Upper lobe of right lung (tissue), 1 donor: ENCODE data around the gene CHN2. TPM values are rescaled to one million over a fixed set of nuclear protein-coding genes. Genes with fewer than 3 reads are reported as not detected.
A peak's percentile ranks its signal among the peaks of the same experiment; 100 is the strongest.

Experiments
- ATAC-seq: fragments of 200-7000 bp; cut with Tn5 transposase; one replicate; pipeline ENCODE4 v1.9.1; 2020; ENCODE audit warnings: mild to moderate bottlenecking, moderate library complexity
- DNase-seq: peaks from one replicate; pipeline ENCODE4 v3.0.0-alpha.2; 2020
- H3K27ac ChIP-seq: fragments of 200-600 bp; one replicate; pipeline ENCODE4 v1.8.0; 2022
- H3K27me3 ChIP-seq: fragments of 200-600 bp; one replicate; pipeline ENCODE4 v1.8.0; 2022; ENCODE audit warnings: mild to moderate bottlenecking
- H3K36me3 ChIP-seq: fragments of 200-600 bp; one replicate; pipeline ENCODE4 v1.8.0; 2022
- H3K4me1 ChIP-seq: fragments of 200-600 bp; one replicate; pipeline ENCODE4 v1.8.0; 2022
- H3K4me3 ChIP-seq: fragments of 200-600 bp; one replicate; pipeline ENCODE4 v1.8.0; 2022; ENCODE audit warnings: mild to moderate bottlenecking
- H3K9me3 ChIP-seq: fragments of 200-600 bp; one replicate; pipeline ENCODE4 v1.8.0; 2022
- intact Hi-C: fragments of 100-400 bp; cut with DNase I; formaldehyde crosslinking; loops from one replicate; pipeline ENCODE4 v1.11.0; 2022
- total RNA-seq: library from RNA; stranded (reverse); fragmentation: NEBNext Ultra II Directional; extraction: Animal tissue kit (Norgen Biotek cat#: 25700); gene quantifications from one replicate; pipeline ENCODE4 v1.2.1, GENCODE V29; 2021
- TF ChIP-seq, protein P1 (sequence below): fragments of 200-600 bp; IDR thresholded peaks from one replicate; pipeline ENCODE4 v1.8.0; 2022; ENCODE audit warnings: antibody characterized with exemption
- donor health status: DM: no; HTN: yes; CAD: no; lungs with severe emphysema.

The CHN2 gene
- total RNA-seq, 1 donor from 2014 or later, result 14.4 TPM

DNA sequence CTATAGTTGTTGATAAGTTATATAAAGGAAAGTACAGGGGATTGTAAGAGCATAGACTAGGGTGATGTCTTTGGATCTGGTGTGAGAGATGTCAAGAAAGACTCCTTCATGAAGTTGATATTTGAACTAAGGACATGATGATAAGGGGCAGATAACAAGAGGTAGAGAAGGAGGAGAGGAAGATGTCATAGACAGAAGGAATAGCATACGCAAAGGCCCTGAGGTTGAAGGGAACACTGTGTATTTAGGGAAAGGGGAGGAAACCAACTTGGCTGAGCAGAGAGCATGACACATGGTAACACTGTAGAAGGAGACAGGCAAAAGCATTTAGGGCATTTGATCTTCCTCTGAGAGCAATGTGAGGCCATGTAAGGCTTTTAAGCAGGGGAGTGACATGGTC is 170.8 kb downstream of the CHN2 start:
- intact Hi-C loops, result no loop called here
- no peaks in the 10 kb centered on the region for H3K36me3 ChIP-seq
- no peaks in the 10 kb centered on the region for H3K27me3 ChIP-seq
- no peak for ATAC-seq
- TF ChIP-seq, protein P1, sequence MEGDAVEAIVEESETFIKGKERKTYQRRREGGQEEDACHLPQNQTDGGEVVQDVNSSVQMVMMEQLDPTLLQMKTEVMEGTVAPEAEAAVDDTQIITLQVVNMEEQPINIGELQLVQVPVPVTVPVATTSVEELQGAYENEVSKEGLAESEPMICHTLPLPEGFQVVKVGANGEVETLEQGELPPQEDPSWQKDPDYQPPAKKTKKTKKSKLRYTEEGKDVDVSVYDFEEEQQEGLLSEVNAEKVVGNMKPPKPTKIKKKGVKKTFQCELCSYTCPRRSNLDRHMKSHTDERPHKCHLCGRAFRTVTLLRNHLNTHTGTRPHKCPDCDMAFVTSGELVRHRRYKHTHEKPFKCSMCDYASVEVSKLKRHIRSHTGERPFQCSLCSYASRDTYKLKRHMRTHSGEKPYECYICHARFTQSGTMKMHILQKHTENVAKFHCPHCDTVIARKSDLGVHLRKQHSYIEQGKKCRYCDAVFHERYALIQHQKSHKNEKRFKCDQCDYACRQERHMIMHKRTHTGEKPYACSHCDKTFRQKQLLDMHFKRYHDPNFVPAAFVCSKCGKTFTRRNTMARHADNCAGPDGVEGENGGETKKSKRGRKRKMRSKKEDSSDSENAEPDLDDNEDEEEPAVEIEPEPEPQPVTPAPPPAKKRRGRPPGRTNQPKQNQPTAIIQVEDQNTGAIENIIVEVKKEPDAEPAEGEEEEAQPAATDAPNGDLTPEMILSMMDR, result no peak
- no peaks in the 10 kb centered on the region for H3K9me3 ChIP-seq
- H3K27ac ChIP-seq, result no peak overlapping the region
- DNase-seq, result no peak
- no peaks in the 10 kb centered on the region for H3K4me1 ChIP-seq
- no peak overlapping the region for H3K4me3 ChIP-seq

DNA sequence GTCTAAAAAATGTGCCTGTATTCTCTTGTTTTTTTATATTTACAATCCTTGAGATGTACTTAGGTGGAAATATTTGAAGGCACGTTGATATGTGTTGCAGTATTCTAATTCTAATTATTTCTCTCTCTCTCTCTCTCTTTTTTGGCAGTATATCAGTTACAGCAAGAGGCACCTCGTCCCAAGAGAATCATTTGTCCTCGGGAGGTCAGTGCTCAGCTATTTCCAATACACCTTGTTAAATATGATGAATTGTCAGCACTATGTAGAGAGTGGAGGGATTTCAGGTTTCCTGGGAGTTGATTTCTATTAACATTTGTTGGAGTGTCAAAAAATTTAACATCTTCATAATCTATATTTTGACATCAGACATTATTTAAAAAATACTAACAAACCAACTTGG is 173.2 kb downstream of the CHN2 start:
- no peaks in the 10 kb centered on the region for H3K9me3 ChIP-seq
- DNase-seq, result no peak
- no peaks in the 10 kb centered on the region for H3K27me3 ChIP-seq
- ATAC-seq, result no peak
- H3K4me1 ChIP-seq, result no peaks in the 10 kb centered on the region
- intact Hi-C loops, result no loop called here
- H3K36me3 ChIP-seq, result no peaks in the 10 kb centered on the region
- TF ChIP-seq, protein P1, result no peak
- no peak overlapping the region for H3K27ac ChIP-seq
- no peak overlapping the region for H3K4me3 ChIP-seq

DNA sequence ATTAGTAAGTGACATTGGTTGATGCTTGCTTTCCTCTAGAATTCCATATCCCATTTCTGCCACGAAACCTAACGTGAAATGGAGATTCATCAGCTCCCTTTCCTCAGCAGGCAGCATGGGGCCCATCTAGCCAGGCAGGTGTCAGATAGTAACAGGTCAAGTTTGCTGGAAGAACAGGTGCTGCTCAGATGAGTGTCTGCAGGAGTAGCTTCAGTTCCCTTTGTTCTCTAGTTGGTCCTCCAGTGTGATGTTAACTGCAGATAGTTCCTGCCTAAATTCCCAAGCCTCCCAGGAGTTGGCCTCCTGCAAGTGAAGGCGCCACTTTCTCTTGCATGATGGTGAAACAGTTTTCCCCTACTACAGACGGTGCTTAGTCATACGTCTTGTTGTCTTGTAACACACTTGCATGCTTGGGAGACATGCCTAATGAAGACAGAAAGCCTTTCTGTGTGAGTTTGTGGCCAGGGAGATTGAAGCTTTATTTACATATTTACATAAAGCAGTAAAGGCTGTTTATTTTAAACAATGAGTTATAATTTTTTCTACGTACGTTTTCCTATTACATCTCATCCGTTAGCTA is 175.4 kb downstream of the CHN2 start:
- H3K27ac ChIP-seq, result no peak overlapping the region
- no peak overlapping the region for H3K4me3 ChIP-seq
- no peaks in the 10 kb centered on the region for H3K9me3 ChIP-seq
- no peak for DNase-seq
- H3K4me1 ChIP-seq, result peaks cover 4% of the 10 kb centered on the region
- intact Hi-C loops, result no loop called here
- TF ChIP-seq, protein P1, result no peak
- no peaks in the 10 kb centered on the region for H3K27me3 ChIP-seq
- no peaks in the 10 kb centered on the region for H3K36me3 ChIP-seq
- no peak for ATAC-seq

DNA sequence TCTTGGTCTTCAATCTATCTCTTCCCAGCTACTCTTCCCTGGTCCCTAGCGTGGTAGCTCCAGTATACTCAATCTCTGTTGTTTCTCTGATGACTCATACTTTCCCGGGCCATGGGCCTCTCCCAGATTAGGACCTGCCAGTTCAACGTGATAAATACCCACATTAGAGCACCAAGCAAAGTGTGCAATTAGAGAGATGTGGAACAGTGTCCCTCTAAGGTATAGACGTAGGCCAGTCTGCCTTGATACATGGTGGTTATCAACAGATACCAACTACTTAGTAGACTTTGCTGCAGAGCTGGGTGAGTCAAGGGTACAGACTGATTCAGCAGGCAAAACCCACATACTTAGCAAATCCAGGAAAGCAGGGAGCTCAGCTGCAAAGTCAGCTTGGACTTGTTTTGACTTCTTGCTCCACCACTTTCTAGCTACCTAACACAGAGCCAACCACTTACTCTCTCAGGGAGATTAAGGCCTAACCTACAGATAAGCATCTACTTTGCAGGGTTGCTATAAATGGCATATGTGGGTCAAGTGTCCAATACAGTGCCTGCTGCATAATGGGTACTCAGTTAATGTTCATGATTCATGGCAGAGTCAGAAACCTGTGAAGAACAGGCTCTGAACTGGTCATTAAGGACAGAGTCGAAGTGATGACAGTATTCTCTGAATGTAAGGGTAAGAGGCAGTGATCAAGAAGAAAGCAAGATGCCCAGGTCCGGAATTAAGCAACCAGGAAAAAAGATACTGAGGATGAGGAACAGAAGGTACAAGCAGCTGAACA is 176.1 kb downstream of the CHN2 start:
- peak; percentile 38 for ATAC-seq
- no peaks in the 10 kb centered on the region for H3K27me3 ChIP-seq
- no peak overlapping the region for H3K4me3 ChIP-seq
- TF ChIP-seq, protein P1, result no peak
- H3K9me3 ChIP-seq, result no peaks in the 10 kb centered on the region
- no peak for DNase-seq
- intact Hi-C loops, result no loop called here
- no peaks in the 10 kb centered on the region for H3K36me3 ChIP-seq
- H3K4me1 ChIP-seq, result peaks cover 5% of the 10 kb centered on the region
- no peak overlapping the region for H3K27ac ChIP-seq

DNA sequence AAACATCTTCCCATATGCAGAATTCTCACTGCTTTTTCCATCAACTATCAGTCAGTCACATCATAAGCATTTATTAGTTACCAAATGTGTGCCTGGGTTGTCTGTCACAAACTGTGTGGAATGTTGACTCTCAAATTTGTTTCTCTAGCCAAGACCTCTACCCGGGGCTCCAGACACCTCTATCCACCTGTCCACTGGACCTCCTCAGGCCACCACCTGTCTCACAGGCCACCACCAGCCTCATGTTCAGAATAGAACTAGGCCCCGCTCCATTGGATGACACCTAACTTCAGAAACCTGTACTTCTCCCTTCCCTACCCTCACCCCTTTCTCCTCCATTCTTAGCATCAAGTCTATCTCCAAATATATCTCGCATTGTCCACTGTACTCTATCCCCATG is 176.9 kb downstream of the CHN2 start:
- ATAC-seq (no peak), DNase-seq (no peak)
- Histone ChIP-seq H3K4me1 (peaks cover 7% of the 10 kb centered on the region), H3K9me3 (no peaks in the 10 kb centered on the region), H3K36me3 (no peaks in the 10 kb centered on the region), H3K4me3 (no peak overlapping the region), H3K27me3 (no peaks in the 10 kb centered on the region), H3K27ac (no peak overlapping the region)
- intact Hi-C loops, result no loop called here
- TF ChIP-seq, protein P1, result no peak
